Right forelimb (tissue), 1 donor: ENCODE measurements around the gene PLIN5.

Experiments used
- DNase-seq: peaks from one replicate; pipeline ENCODE4 v3.0.0-alpha.2; 2018

The PLIN5 gene

GRCh38 chr19:4519521-4520277, 15.3 kb downstream of the PLIN5 start:
- no peak for DNase-seq

- no peak for DNase-seq
Observed at GRCh38 chr19:4519172-4519496, 15.9 kb downstream of the PLIN5 start.

- no peak for DNase-seq
Observed at GRCh38 chr19:4518345-4519171, 16.5 kb downstream of the PLIN5 start, which contains the start of gene PLIN4. PLIN4 (minus strand) TSS chr19:4518486; CDS start chr19:4518272, 214 bp downstream.

- DNase-seq, result no peak
Observed at GRCh38 chr19:4517451-4518057, 17.5 kb downstream of the PLIN5 start.

- DNase-seq, result no peak
Observed at GRCh38 chr19:4516939-4517300, 18.1 kb downstream of the PLIN5 start.

- DNase-seq, result no peak
Observed at GRCh38 chr19:4516199-4516938, 18.7 kb downstream of the PLIN5 start.

- DNase-seq, result no peak
Observed at GRCh38 chr19:4515732-4516131, 19.3 kb downstream of the PLIN5 start.

GRCh38 chr19:4513248-4513647, 21.8 kb downstream of the PLIN5 start:
- DNase-seq, result no peak

- no peak for DNase-seq
Observed at GRCh38 chr19:4512070-4512469, 23.0 kb downstream of the PLIN5 start.

GRCh38 chr19:4511300-4512054, 23.5 kb downstream of the PLIN5 start:
- no peak for DNase-seq

- no peak for DNase-seq
Observed at GRCh38 chr19:4510435-4511255, 24.4 kb downstream of the PLIN5 start.

GRCh38 chr19:4508698-4509097, 26.3 kb downstream of the PLIN5 start:
- no peak for DNase-seq

GRCh38 chr19:4507804-4508203, 27.2 kb downstream of the PLIN5 start:
- no peak for DNase-seq

GRCh38 chr19:4507150-4507452, 27.9 kb downstream of the PLIN5 start:
- no peak for DNase-seq

GRCh38 chr19:4506449-4507149, 28.4 kb downstream of the PLIN5 start:
- no peak for DNase-seq

- DNase-seq, result no peak
Observed at GRCh38 chr19:4505570-4506448, 29.2 kb downstream of the PLIN5 start.

GRCh38 chr19:4504891-4505569, 30.0 kb downstream of the PLIN5 start:
- DNase-seq, result no peak

- peak; percentile 64 for DNase-seq
Observed at GRCh38 chr19:4504297-4504701, 30.7 kb downstream of the PLIN5 start.

- no peak for DNase-seq
Observed at GRCh38 chr19:4503825-4504170, 31.2 kb downstream of the PLIN5 start.
